GM12891 (cell line): ENCODE measurements around the gene SP140.

ENCODE experiments used
- POLR2A ChIP-seq: IDR thresholded peaks from 2 replicates; pipeline ENCODE4 v1.6.1; 2011; ENCODE audit warnings: low read depth, low read length, control low read depth
- POLR2AphosphoS5 ChIP-seq: IDR thresholded peaks from 2 replicates; pipeline ENCODE4 v1.6.1; 2011; ENCODE audit warnings: low read depth, low read length, control low read depth
- POU2F2 ChIP-seq: IDR thresholded peaks from 2 replicates; pipeline ENCODE4 v1.6.1; 2011; ENCODE audit warnings: low read depth, mild to moderate bottlenecking, control low read depth, low read length, moderate library complexity
- SPI1 ChIP-seq: IDR thresholded peaks from 2 replicates; pipeline ENCODE4 v1.6.1; 2011; ENCODE audit warnings: low read depth, low read length, control low read depth
- TAF1 ChIP-seq: IDR thresholded peaks from 2 replicates; pipeline ENCODE4 v1.6.1; 2011; ENCODE audit warnings: low read depth, low read length, control low read depth

- TF ChIP-seq POLR2AphosphoS5 (no peak), POLR2A (no peak), SPI1 (no peak), POU2F2 (no peak), TAF1 (no peak)
These were observed 36.7 kb downstream of the SP140 start for GRCh38 chr2:230262246-230262645.
